SK-N-SH (cell line): Measurements from ENCODE around the gene CSNK2B.

Experiments
- CTCF ChIP-seq: fragments of 200-600 bp; sonication (generic); IDR thresholded peaks from 2 replicates; pipeline ENCODE4 v1.6.1; 2017; ENCODE audit warnings: antibody characterized with exemption, mild to moderate bottlenecking, moderate library complexity
- MAX ChIP-seq: IDR thresholded peaks from 2 replicates; pipeline ENCODE4 v1.4.0; 2012; ENCODE audit warnings: low read depth

- TF ChIP-seq CTCF (no peak), MAX (no peak)
These were observed 48.3 kb downstream of the CSNK2B start for GRCh38 chr6:31713991-31714684.
